Activated naive CD4-positive, alpha-beta T cell (primary cell): ENCODE data around the gene PANX2.
A peak's percentile ranks its signal among the peaks of the same experiment; 100 is the strongest.
"Not testable (repeated sequence)": the region's sequence is repeated elsewhere in the genome, so short reads cannot be mapped to it uniquely, and the experiment has no call there.

Source experiments
- DNase-seq, 4 experiments: peaks; one replicate each; lab custom pipeline; 2025; lab: John Stamatoyannopoulos, UW

Gene PANX2

DNA sequence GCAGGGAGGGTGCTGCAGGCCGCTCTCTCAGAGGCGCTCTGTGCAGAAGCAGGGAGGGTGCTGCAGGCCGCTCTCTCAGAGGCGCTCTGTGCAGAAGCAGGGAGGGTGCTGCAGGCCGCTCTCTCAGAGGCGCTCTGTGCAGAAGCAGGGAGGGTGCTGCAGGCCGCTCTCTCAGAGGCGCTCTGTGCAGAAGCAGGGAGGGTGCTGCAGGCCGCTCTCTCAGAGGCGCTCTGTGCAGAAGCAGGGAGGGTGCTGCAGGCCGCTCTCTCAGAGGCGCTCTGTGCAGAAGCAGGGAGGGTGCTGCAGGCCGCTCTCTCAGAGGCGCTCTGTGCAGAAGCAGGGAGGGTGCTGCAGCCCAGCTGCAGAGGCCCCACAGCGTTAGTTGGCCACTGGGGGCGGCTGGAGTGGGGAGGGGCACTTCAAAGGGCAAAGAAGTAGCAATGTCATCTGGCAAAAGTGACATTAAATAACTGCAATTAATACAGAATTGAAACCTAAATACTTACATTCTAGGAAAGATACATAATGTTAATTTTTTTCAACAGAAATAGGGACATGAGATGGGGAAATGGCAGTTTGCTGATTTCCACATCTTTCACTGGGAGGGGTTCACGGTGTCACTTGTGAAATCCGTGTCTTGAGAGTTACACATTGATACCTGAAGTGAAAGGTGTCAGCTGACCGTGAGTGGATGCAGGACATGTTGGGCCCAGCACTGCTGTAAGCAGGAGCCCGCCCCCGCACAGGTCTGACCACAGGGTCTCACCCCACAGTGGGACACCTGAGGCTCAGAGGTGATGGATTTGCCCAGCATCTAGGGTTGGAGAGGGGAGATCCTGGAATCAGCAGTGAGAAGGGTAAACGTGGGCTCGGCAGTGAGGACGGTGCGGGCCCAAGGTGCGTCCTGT lies 23.0 kb upstream of the PANX2 start:
- not testable (repeated sequence) for DNase-seq

DNA sequence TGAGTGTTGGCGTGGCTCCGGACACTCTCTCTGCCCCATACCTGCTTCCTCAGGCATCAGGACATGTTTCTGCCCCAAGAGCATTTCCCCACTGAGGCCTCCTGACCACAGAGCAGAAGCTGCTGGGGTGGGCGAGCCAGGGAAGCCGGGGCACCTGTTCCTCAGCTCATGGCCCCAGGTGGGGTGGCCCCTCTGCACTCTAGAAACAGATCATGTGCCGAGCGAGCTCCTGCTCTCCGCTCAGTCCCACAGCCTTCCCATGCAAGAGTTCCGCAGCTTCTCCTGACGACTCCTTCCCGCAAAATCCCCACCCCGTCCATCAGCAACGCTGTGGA lies 22.4 kb upstream of the PANX2 start:
- no peak for DNase-seq

- DNase-seq = peak in 3 of 4 experiments; percentile 40 to 68 (median 55)
Observed at GRCh38 chr22:50148991-50149721, 21.4 kb upstream of the PANX2 start.

- no peak for DNase-seq
Observed at GRCh38 chr22:50150161-50151129, 20.1 kb upstream of the PANX2 start.

- no peak for DNase-seq
Observed at GRCh38 chr22:50151571-50152537, 18.7 kb upstream of the PANX2 start.

- DNase-seq = no peak
Observed at GRCh38 chr22:50153056-50153755, 17.3 kb upstream of the PANX2 start.

- DNase-seq = no peak
Observed at GRCh38 chr22:50153756-50154140, 16.8 kb upstream of the PANX2 start.

DNA sequence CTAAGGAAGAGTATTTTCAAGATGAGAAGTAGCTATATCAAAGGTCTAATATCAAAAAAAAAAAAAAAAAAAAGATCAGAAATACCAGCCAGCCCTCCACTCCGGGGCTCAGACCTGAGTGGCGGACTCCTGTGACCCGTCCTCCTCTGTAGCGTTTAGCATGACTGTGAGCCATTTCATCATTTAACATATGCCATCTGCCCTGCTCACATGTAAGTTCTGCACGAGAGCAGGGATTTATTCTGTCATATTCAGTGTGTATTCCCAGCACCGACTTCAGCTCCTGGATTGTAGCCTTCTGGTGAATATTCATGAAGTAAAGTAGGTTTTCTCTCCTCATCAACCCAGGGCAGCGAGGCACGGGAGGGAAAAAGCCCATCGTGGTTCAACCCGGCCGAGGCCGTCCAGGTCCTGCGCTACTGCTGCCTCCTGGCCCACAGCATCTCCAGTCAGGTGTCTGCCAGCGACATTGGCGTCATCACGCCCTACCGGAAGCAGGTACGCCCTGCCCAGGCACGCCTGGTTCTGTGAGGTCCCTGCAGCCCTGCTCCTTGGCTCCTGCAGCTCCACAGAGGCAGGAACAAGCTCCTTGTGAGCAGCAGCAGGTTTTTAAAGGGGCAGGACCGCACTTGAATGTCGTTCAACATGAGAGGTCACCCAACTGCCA lies 12.7 kb upstream of the PANX2 start:
- no peak for DNase-seq

DNA sequence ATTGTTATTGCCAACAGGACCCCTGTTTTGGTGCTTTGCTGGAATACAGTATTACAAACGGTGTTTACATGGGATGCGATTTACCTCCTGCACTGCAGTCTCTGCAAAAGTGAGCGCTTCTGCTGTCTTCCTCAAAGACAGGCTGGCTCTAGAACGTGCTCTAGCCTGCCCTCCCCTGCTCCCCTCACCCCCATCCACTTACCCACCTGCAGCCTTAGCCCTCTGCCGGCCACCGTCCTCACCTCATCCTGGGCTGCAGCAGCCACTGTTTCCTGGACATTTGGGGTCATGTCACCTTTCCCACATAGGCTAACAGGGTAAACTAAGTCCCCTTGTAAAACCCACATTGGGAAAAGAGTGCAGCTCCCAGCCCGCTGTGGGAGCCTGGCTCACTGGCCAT lies 9.6 kb upstream of the PANX2 start:
- DNase-seq = no peak

- DNase-seq = no peak
Observed at GRCh38 chr22:50161508-50162390, 8.8 kb upstream of the PANX2 start.

GRCh38 chr22:50162391-50162956 lies 8.1 kb upstream of the PANX2 start:
- no peak for DNase-seq

GRCh38 chr22:50165436-50166123 lies 5.0 kb upstream of the PANX2 start:
- DNase-seq = no peak

DNA sequence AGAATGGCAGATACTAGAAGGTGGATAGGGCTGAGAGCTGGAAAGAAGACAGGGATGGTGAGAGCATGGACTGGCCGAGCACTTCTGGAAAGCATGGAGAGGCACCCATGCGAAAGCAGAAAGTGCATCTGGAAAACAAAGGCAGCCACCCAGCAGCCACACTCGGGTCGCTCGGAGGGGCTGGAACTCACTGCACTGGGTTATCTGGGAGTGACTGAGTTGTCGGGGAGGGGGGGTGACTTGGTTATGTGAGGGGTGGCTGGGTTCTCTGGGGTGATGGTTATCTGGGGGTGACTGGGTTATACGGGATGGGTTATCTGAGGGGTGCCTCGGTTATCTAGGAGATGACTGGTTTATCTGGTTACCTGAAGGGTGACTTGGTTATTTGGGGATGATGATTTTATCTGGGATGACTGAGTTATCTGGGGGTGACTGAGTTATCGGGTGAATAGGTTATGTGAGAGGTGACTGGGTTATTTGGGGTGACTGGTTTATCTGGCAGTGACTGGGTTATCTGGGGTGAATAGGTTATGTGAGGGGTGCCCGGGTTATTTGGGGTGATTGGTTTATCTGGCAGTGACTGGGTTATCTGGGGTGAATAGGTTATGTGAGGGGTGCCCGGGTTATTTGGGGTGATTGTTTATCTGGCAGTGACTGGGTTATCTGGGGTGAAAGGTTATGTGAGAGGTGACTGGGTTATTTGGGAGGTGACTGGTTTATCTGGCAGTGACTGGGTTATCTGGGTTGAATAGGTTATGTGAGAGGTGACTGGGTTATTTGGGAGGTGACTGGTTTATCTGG lies 2.6 kb upstream of the PANX2 start:
- no peak for DNase-seq

DNA sequence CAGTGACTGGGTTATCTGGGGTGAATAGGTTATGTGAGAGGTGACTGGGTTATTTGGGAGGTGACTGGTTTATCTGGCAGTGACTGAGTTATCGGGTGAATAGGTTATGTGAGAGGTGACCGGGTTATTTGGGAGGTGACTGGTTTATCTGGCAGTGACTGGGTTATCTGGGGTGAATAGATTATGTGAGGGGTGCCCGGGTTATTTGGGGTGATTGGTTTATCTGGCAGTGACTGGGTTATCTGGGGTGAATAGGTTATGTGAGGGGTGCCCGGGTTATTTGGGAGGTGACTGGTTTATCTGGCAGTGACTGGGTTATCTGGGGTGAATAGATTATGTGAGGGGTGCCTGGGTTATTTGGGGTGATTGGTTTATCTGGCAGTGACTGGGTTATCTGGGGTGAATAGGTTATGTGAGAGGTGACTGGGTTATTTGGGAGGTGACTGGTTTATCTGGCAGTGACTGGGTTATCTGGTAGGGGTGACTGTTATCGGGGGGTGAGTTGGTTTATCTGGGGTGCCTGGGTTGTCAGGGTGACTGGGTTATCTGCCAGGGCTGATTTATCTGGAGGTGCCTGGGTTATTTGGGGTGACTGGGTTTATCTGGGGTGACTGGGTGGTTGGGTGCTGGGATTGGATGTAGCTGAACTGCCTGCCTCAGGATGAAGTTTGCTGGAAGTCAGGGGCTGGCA lies 1.9 kb upstream of the PANX2 start:
- not testable (repeated sequence) for DNase-seq

DNA sequence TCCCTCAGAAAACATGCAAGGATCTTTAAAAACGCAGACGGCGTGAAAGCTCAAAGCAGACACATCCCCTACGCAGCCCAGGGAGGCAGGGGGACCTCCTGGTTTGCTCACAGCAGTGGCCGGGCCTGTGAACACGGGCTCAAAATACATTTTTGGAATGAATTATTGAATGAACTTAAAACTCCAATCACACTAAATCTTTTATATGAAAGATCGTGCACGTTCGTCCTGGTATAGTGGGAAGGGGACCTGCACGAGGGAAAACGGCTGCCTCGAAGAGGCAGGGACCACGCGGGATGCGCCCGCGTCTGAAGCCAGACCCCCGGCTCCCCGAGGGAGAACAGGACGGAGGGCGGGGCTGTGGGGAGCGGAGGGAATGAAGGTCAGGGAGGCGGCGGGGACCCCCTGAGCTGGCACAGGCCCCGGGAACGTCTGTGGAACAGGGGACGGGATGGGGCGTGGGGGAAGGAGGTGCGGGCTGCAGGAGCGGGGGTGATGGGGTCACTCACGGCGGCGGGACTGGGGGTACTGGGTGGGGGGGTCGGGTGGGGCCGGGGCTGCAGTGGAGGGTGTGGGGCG lies 1.3 kb upstream of the PANX2 start:
- DNase-seq = no peak

DNA sequence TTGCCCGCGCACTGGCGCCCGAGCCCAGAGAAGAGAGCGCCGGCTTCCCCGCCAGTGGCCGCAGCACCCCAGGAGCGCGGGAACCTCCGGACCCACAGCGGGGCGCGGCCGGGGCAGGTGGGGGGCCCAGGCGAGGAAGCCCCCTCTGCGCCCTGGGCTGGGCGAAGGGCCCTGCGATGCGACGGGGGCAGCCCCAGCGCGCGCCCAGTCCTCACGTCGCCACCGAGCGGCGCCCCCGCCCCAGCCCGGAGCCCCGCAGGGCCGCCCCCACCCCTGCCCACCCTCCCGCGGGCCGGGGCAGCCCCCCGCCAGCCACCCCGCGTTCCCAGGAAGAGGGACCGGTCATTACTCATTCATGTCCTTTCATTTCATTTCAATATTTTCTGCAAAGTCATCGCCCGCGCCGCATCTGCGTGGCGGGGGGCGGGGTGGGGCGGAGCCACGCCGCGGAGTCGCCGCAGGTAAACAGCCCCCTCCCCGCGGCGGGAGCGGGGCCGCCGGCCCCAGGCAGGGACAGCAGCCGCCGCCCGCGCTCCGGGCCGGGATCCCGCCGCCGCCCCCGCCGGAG lies 673 bp upstream of the PANX2 start:
- DNase-seq = no peak
